Calu3 (cell line): ENCODE measurements around the gene EFCAB13. TPM values are rescaled to one million over a fixed set of nuclear protein-coding genes. Genes with fewer than 3 reads are reported as not detected.
"Not testable (repeated sequence)": the region's sequence is repeated elsewhere in the genome, so short reads cannot be mapped to it uniquely, and the experiment has no call there.

ENCODE experiments used
- BruUV-seq: library from RNA; stranded (reverse); fragments of 400-500 nt; replicated peaks from 2 replicates; lab custom pipeline; 2021; lab: Mats Ljungman, UMichigan
- CTCF ChIA-PET: fragments of 300-600 bp; sonication (Branson Sonifier 250); formaldehyde crosslinking; loops from one replicate; lab custom pipeline; 2022; ENCODE audit warnings: antibody characterized with exemption; lab: Charles Lee
- DNase-seq: peaks from one replicate; pipeline ENCODE4 v3.0.0; 2022
- H3K27ac Mint-ChIP-seq: one replicate; pipeline ENCODE4 v1.8.0; 2022; ENCODE audit warnings: mixed read lengths; ENCODE audit not compliant: unreplicated experiment
- H3K27me3 Mint-ChIP-seq: one replicate; pipeline ENCODE4 v1.8.0; 2022; ENCODE audit warnings: mixed read lengths; ENCODE audit not compliant: unreplicated experiment
- H3K36me3 Mint-ChIP-seq: one replicate; pipeline ENCODE4 v1.8.0; 2022; ENCODE audit warnings: mild to moderate bottlenecking, moderate library complexity, mixed read lengths; ENCODE audit not compliant: insufficient read depth, unreplicated experiment
- H3K4me1 Mint-ChIP-seq: one replicate; pipeline ENCODE4 v1.8.0; 2022; ENCODE audit warnings: mild to moderate bottlenecking, low read depth, mixed read lengths; ENCODE audit not compliant: unreplicated experiment
- H3K4me3 Mint-ChIP-seq: one replicate; pipeline ENCODE4 v1.8.0; 2022; ENCODE audit warnings: mild to moderate bottlenecking, low read depth, moderate library complexity, mixed read lengths; ENCODE audit not compliant: unreplicated experiment
- H3K9me3 Mint-ChIP-seq: one replicate; pipeline ENCODE4 v1.8.0; 2022; ENCODE audit warnings: low read depth, mixed read lengths; ENCODE audit not compliant: unreplicated experiment
- intact Hi-C: fragments of 100-400 bp; cut with micrococcal nuclease; formaldehyde crosslinking; loops from one replicate; pipeline ENCODE4 v1.10.0; 2022; ENCODE audit not compliant: unreplicated experiment
- total RNA-seq: library from RNA; stranded (reverse); gene quantifications from 2 replicates; pipeline ENCODE4 v1.2.3, GENCODE V29; 2022
- TF ChIP-seq, protein P1 (sequence below): fragments of 200-600 bp; IDR thresholded peaks from one replicate; pipeline ENCODE4 v1.8.0; 2022; ENCODE audit warnings: antibody characterized with exemption; ENCODE audit not compliant: unreplicated experiment

The EFCAB13 gene
- total RNA-seq, 1 experiment from 2014 or later, result 21.5 TPM

DNA sequence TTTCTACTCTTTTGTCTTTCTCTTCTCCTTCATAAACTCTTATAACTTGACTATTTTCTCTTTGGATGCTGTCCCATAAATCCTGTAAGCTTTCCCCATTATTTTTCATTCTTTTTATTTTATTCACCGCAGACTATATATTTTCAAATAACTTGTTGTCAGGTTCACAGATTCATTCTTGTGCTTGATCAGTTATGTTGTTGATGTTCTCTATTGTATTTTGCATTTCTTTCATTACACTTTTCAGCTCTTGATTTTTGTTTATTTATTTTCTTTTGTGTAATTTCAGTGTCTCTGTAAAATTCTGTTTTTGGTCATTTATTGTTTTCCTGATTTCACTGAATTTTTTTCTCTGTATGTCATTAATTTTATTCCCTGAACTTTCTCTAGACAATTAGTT, 49.2 kb downstream of the EFCAB13 start:
- no peaks in the 10 kb centered on the region for H3K9me3 Mint-ChIP-seq
- TF ChIP-seq, protein P1, sequence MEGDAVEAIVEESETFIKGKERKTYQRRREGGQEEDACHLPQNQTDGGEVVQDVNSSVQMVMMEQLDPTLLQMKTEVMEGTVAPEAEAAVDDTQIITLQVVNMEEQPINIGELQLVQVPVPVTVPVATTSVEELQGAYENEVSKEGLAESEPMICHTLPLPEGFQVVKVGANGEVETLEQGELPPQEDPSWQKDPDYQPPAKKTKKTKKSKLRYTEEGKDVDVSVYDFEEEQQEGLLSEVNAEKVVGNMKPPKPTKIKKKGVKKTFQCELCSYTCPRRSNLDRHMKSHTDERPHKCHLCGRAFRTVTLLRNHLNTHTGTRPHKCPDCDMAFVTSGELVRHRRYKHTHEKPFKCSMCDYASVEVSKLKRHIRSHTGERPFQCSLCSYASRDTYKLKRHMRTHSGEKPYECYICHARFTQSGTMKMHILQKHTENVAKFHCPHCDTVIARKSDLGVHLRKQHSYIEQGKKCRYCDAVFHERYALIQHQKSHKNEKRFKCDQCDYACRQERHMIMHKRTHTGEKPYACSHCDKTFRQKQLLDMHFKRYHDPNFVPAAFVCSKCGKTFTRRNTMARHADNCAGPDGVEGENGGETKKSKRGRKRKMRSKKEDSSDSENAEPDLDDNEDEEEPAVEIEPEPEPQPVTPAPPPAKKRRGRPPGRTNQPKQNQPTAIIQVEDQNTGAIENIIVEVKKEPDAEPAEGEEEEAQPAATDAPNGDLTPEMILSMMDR, result no peak
- no peaks in the 10 kb centered on the region for H3K36me3 Mint-ChIP-seq
- DNase-seq, result no peak
- no peaks in the 10 kb centered on the region for H3K4me1 Mint-ChIP-seq
- no TSS peak for BruUV-seq
- CTCF ChIA-PET, result no interaction called here
- H3K4me3 Mint-ChIP-seq, result no peak overlapping the region
- intact Hi-C loops, result no loop called here
- no peaks in the 10 kb centered on the region for H3K27me3 Mint-ChIP-seq
- H3K27ac Mint-ChIP-seq, result no peak overlapping the region

DNA sequence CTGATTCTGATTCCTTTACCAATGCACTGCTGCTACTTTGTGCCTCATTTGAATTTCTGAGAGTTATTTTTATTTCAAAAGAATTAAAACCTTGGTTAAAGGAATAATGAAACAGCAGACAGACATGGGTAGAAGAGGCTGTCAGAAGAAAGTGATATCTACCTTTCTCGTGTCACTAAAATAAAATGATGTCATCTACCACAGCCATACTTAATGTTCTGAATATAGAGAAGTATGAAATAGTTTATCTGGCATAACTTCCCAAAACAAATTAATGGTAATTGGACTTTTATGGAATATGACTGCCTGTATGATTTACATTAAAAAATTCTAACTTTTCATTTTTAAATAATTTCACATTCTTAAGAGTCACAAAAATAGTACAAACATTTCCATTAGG, 52.5 kb downstream of the EFCAB13 start:
- intact Hi-C loops, result no loop called here
- DNase-seq, result no peak
- no peak overlapping the region for H3K4me3 Mint-ChIP-seq
- H3K36me3 Mint-ChIP-seq, result no peaks in the 10 kb centered on the region
- no peaks in the 10 kb centered on the region for H3K27me3 Mint-ChIP-seq
- TF ChIP-seq, protein P1, result no peak
- CTCF ChIA-PET, result no interaction called here
- no peaks in the 10 kb centered on the region for H3K9me3 Mint-ChIP-seq
- no peak overlapping the region for H3K27ac Mint-ChIP-seq
- H3K4me1 Mint-ChIP-seq, result no peaks in the 10 kb centered on the region
- BruUV-seq, result no TSS peak

DNA sequence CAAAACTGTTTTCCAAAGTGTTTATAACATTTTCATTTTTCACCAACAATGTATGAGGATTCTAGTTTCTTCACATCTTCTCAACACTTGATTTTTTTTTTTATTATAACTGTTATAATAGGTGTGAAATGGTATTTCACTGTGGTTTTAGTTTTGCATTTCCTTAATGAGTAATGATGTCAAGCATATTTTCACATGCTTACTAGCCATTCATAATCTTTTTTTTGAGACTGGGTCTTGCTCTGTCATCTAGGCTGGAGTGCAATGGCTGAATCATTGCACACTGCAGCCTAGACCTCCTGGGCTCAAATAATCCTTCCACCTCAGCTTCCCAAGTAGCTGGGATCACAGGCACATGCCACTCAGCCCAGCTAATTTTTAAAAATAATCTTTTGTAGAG, 65.1 kb downstream of the EFCAB13 start:
- Mint-ChIP-seq H3K9me3 (peaks cover 12% of the 10 kb centered on the region), H3K36me3 (no peaks in the 10 kb centered on the region), H3K27ac (no peak overlapping the region), H3K4me3 (no peak overlapping the region), H3K4me1 (no peaks in the 10 kb centered on the region), H3K27me3 (no peaks in the 10 kb centered on the region)
- TF ChIP-seq, protein P1, result no peak
- DNase-seq, result no peak
- intact Hi-C loops, result no loop called here
- BruUV-seq, result no TSS peak
- CTCF ChIA-PET, result no interaction called here

DNA sequence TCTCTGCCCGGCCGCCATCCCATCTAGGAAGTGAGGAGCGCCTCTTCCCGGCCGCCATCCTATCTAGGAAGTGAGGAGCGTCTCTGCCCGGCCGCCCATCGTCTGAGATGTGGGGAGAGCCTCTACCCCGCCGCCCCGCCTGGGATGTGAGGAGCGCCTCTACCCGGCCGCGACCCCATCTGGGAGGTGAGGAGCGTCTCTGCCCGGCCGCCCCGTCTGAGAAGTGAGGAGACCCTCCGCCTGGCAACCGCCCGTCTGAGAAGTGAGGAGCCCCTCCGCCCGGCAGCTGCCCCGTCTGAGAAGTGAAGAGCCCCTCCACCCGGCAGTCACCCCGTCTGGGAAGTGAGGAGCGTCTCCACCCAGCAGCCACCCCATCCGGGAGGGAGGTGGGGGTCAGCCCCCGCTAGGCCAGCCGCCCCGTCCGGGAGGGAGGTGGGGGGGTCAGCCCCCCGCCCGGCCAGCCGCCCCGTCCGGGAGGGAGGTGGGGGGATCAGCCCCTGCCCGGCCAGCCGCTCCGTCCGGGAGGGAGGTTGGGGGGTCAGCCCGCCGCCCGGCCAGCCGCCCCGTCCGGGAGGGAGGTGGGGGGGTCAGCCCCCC, 73.9 kb downstream of the EFCAB13 start:
- H3K4me3 Mint-ChIP-seq, DNase-seq, H3K4me1 Mint-ChIP-seq, H3K9me3 Mint-ChIP-seq, H3K27ac Mint-ChIP-seq, CTCF ChIA-PET, intact Hi-C loops, BruUV-seq, H3K36me3 Mint-ChIP-seq, H3K27me3 Mint-ChIP-seq: not testable (repeated sequence)

DNA sequence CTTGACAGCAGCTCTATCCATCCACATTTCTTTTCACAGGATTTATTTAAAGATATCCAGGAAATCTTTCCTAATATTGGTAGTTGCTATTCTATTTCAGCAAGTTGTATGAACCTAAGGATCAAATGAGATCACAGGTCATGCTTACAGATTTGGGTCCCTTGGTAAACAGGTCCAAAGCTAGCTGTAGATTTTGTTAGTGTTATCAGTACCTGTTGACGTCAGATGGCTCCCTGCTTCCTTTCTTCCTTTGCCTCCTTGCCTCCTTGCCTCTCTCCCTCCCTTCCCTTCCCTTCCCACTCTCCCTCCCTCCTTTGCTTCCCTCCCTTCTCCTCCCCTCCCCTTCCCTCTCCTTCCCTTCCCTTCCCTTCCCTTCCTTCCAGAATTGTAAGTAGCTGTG, 76.6 kb downstream of the EFCAB13 start:
- H3K27ac Mint-ChIP-seq, result no peak overlapping the region
- H3K9me3 Mint-ChIP-seq, result no peaks in the 10 kb centered on the region
- no TSS peak for BruUV-seq
- intact Hi-C loops, result no loop called here
- H3K36me3 Mint-ChIP-seq, result no peaks in the 10 kb centered on the region
- TF ChIP-seq, protein P1, result no peak
- peaks cover 8% of the 10 kb centered on the region for H3K4me1 Mint-ChIP-seq
- DNase-seq, result no peak
- CTCF ChIA-PET, result interaction anchor here (0.5 to 1.5 kb wide), 2 partner anchors 76 to 1962 kb away, joined by 3 to 5 read pairs; partner anchors contain the start of gene EFCAB13
- no peak overlapping the region for H3K4me3 Mint-ChIP-seq
- no peaks in the 10 kb centered on the region for H3K27me3 Mint-ChIP-seq
